IMR-90 (cell line): ENCODE measurements around the gene CERKL. TPM values are rescaled to one million over a fixed set of nuclear protein-coding genes. Genes with fewer than 3 reads are reported as not detected.

Source experiments
- ATAC-seq: fragments of 200-7000 bp; cut with Tn5 transposase; 2 replicates; pipeline ENCODE4 v1.9.1; 2020; ENCODE audit warnings: low read depth, mild to moderate bottlenecking, moderate library complexity
- BruUV-seq: library from RNA; stranded (reverse); fragments of 400-500 nt; replicated peaks from 2 replicates; lab custom pipeline; 2021; lab: Mats Ljungman, UMichigan
- CTCF ChIA-PET: fragments of 300-600 bp; formaldehyde crosslinking; extraction: SDS; loops from one replicate; lab custom pipeline; 2021; ENCODE audit warnings: antibody characterized with exemption; lab: Yijun Ruan, JAX
- POLR2A ChIA-PET: fragments of 300-600 bp; sonication (Branson Sonifier 250); formaldehyde crosslinking; loops from one replicate; lab custom pipeline; 2022; ENCODE audit warnings: antibody characterized with exemption; ENCODE audit not compliant: unreplicated experiment; lab: Charles Lee
- DNase-seq: peaks from one replicate; pipeline ENCODE4 v3.0.0; 2013
- H2AFZ ChIP-seq: replicated peaks from 2 replicates; pipeline ENCODE3; 2013; ENCODE audit warnings: low read length, mild to moderate bottlenecking; ENCODE audit not compliant: poor library complexity
- H2AK5ac ChIP-seq: 2 replicates; pipeline ENCODE4 v1.6.1; 2013; ENCODE audit warnings: low read depth, low read length, inconsistent platforms
- H2AK9ac ChIP-seq: replicated peaks from 2 replicates; pipeline ENCODE3; 2013; ENCODE audit warnings: mild to moderate bottlenecking, low read depth, low read length, moderate library complexity; ENCODE audit not compliant: poor library complexity
- H2BK120ac ChIP-seq: 2 replicates; pipeline ENCODE4 v1.6.1; 2013; ENCODE audit warnings: low read depth, low read length, inconsistent platforms
- H2BK15ac ChIP-seq: 3 replicates; pipeline ENCODE4 v1.6.1; 2013; ENCODE audit warnings: low read depth, low read length, inconsistent platforms
- H2BK20ac ChIP-seq: 2 replicates; pipeline ENCODE4 v1.6.1; 2013; ENCODE audit warnings: low read depth, mild to moderate bottlenecking, inconsistent platforms, low read length, moderate library complexity
- H2BK5ac ChIP-seq: 2 replicates; pipeline ENCODE4 v1.6.1; 2013; ENCODE audit warnings: mild to moderate bottlenecking, low read depth, low read length, inconsistent platforms; ENCODE audit not compliant: poor library complexity, severe bottlenecking
- H3K14ac ChIP-seq: replicated peaks from 2 replicates; pipeline ENCODE4 v1.6.1; 2013; ENCODE audit warnings: low read depth, low read length, inconsistent platforms
- H3K18ac ChIP-seq: 2 replicates; pipeline ENCODE4 v1.6.1; 2013; ENCODE audit warnings: low read depth, low read length, control low read depth
- H3K23ac ChIP-seq: 2 replicates; pipeline ENCODE4 v1.6.1; 2013; ENCODE audit warnings: low read depth, low read length, inconsistent platforms
- H3K27ac ChIP-seq: 2 replicates; pipeline ENCODE4 v1.5.1; 2013; ENCODE audit warnings: mild to moderate bottlenecking, control low read depth, low read length; ENCODE audit not compliant: insufficient read depth
- H3K27me3 ChIP-seq: 2 replicates; pipeline ENCODE4 v1.6.1; 2013; ENCODE audit warnings: low read length; ENCODE audit not compliant: control insufficient read depth, insufficient read depth
- H3K36me3 ChIP-seq: 2 replicates; pipeline ENCODE4 v1.6.1; 2013; ENCODE audit warnings: low read length, mixed read lengths; ENCODE audit not compliant: control insufficient read depth, insufficient read depth
- H3K4ac ChIP-seq: 2 replicates; pipeline ENCODE4 v1.6.1; 2013; ENCODE audit warnings: low read depth, low read length, inconsistent platforms
- H3K4me1 ChIP-seq: 2 replicates; pipeline ENCODE4 v1.6.1; 2013; ENCODE audit warnings: low read length, mixed read lengths; ENCODE audit not compliant: control insufficient read depth, insufficient read depth
- H3K4me2 ChIP-seq: 2 replicates; pipeline ENCODE4 v1.6.1; 2013; ENCODE audit warnings: low read depth, mild to moderate bottlenecking, control low read depth, low read length, moderate library complexity
- H3K4me3 ChIP-seq: 2 replicates; pipeline ENCODE4 v1.5.1; 2013; ENCODE audit warnings: low read depth, mild to moderate bottlenecking, control low read depth, low read length, moderate library complexity; ENCODE audit not compliant: insufficient read depth
- H3K56ac ChIP-seq: 2 replicates; pipeline ENCODE4 v1.6.1; 2013; ENCODE audit warnings: low read length, inconsistent platforms; ENCODE audit not compliant: insufficient read depth; ENCODE audit errors: extremely low read depth
- H3K79me1 ChIP-seq, 2 experiments: 2 replicates each; pipeline ENCODE4 v1.6.1; 2013; ENCODE audit warnings: low read length in 2 of 2, inconsistent platforms in 1 of 2, low read depth in 1 of 2
- H3K9ac ChIP-seq: 2 replicates; pipeline ENCODE4 v1.6.1; 2013; ENCODE audit warnings: low read depth, low read length, control low read depth
- H3K9me1 ChIP-seq: 2 replicates; pipeline ENCODE4 v1.6.1; 2013; ENCODE audit warnings: low read length, inconsistent platforms; ENCODE audit not compliant: insufficient read depth
- H3K9me3 ChIP-seq: 2 replicates; pipeline ENCODE4 v1.6.1; 2013; ENCODE audit warnings: low read length; ENCODE audit not compliant: control insufficient read depth, insufficient read depth
- H4K20me1 ChIP-seq: 2 replicates; pipeline ENCODE4 v1.6.1; 2013; ENCODE audit warnings: low read length, inconsistent platforms; ENCODE audit not compliant: insufficient read depth
- H4K5ac ChIP-seq: 2 replicates; pipeline ENCODE4 v1.6.1; 2013; ENCODE audit warnings: mild to moderate bottlenecking, low read depth, low read length, control low read depth
- H4K8ac ChIP-seq, 2 experiments: 2 replicates each; pipeline ENCODE4 v1.6.1; 2013; ENCODE audit warnings: low read depth in 2 of 2, low read length in 2 of 2, control low read depth in 1 of 2, inconsistent platforms in 1 of 2
- H4K91ac ChIP-seq: 2 replicates; pipeline ENCODE4 v1.6.1; 2013; ENCODE audit warnings: low read depth, low read length, inconsistent platforms; ENCODE audit not compliant: insufficient read depth
- BHLHE40 ChIP-seq: fragments of 150-350 bp; IDR thresholded peaks from 2 replicates; pipeline ENCODE4 v1.6.1; 2016; ENCODE audit warnings: mild to moderate bottlenecking, low read depth, low read length
- CEBPB ChIP-seq: IDR thresholded peaks from 2 replicates; pipeline ENCODE4 v1.6.1; 2012; ENCODE audit warnings: low read depth, low read length, improper control_type of control experiment
- CHD1 ChIP-seq: IDR thresholded peaks from 2 replicates; pipeline ENCODE4 v1.6.1; 2012; ENCODE audit warnings: low read depth, low read length, improper control_type of control experiment
- FOS ChIP-seq: fragments of 150-350 bp; IDR thresholded peaks from 2 replicates; pipeline ENCODE4 v1.6.1; 2016; ENCODE audit warnings: low read depth, low read length
- MAZ ChIP-seq: IDR thresholded peaks from 2 replicates; pipeline ENCODE4 v1.6.1; 2012; ENCODE audit warnings: low read depth, mild to moderate bottlenecking, low read length, improper control_type of control experiment, moderate library complexity, borderline replicate concordance
- MXI1 ChIP-seq: IDR thresholded peaks from 2 replicates; pipeline ENCODE4 v1.6.1; 2012; ENCODE audit warnings: low read depth, mild to moderate bottlenecking, low read length, moderate library complexity, borderline replicate concordance
- NFE2L2 ChIP-seq: fragments of 150-350 bp; IDR thresholded peaks from 2 replicates; pipeline ENCODE4 v1.6.1; 2016; ENCODE audit warnings: low read depth, mild to moderate bottlenecking, low read length
- POLR2A ChIP-seq: IDR thresholded peaks from 2 replicates; pipeline ENCODE4 v1.6.1; 2012; ENCODE audit warnings: mild to moderate bottlenecking, low read depth, low read length
- RAD21 ChIP-seq: IDR thresholded peaks from 2 replicates; pipeline ENCODE4 v1.6.1; 2012; ENCODE audit warnings: low read length, improper control_type of control experiment
- RCOR1 ChIP-seq: IDR thresholded peaks from 2 replicates; pipeline ENCODE4 v1.6.1; 2012; ENCODE audit warnings: mild to moderate bottlenecking, low read length, improper control_type of control experiment; ENCODE audit not compliant: insufficient replicate concordance
- RFX5 ChIP-seq: IDR thresholded peaks from 2 replicates; pipeline ENCODE4 v1.8.0; 2012; ENCODE audit warnings: low read depth, mild to moderate bottlenecking, low read length, moderate library complexity
- SMC3 ChIP-seq: fragments of 150-350 bp; IDR thresholded peaks from 2 replicates; pipeline ENCODE4 v1.6.1; 2016; ENCODE audit warnings: low read depth, mild to moderate bottlenecking, antibody characterized with exemption, low read length, moderate library complexity
- dilution Hi-C: fragments of 300-500 bp; cut with HindIII; formaldehyde crosslinking; loops from one replicate; pipeline ENCODE4 v1.14.3; 2018; ENCODE audit warnings: low sequenced_read_pairs; ENCODE audit not compliant: unreplicated experiment
- in situ Hi-C: fragments of 300-500 bp; cut with MboI; formaldehyde crosslinking; loops from 3 replicates; pipeline ENCODE4 v1.14.3; 2019; ENCODE audit warnings: low sequenced_read_pairs, inconsistent platforms, mixed read lengths
- intact Hi-C: fragments of 100-400 bp; cut with micrococcal nuclease; formaldehyde crosslinking; loops from 2 replicates; pipeline ENCODE4 v1.10.0; 2022
- polyA plus RNA-seq, 3 experiments: library from polyadenylated mRNA; depleted of rRNA; stranded (reverse); fragments of >200 nt; gene quantifications; 2 replicates each; pipeline ENCODE4 v1.2.3, GENCODE V29; 2012; ENCODE audit warnings: low replicate concordance in 1 of 3
- total RNA-seq: library from RNA; depleted of rRNA; stranded (reverse); fragments of >200 nt; gene quantifications from 2 replicates; pipeline ENCODE4 v1.2.3, GENCODE V29; 2012
- TF ChIP-seq, protein P1 (sequence below): fragments of 150-350 bp; IDR thresholded peaks from 2 replicates; pipeline ENCODE4 v1.6.1; 2016; ENCODE audit warnings: low read depth, mild to moderate bottlenecking, low read length, moderate library complexity, borderline replicate concordance
- TF ChIP-seq, protein P2 (sequence below): conservative IDR thresholded peaks from 2 replicates; pipeline ENCODE4 v1.5.1; 2012; ENCODE audit warnings: mild to moderate bottlenecking, low read depth, low read length, improper control_type of control experiment
- TF ChIP-seq, protein P3 (sequence below): fragments of 150-350 bp; IDR thresholded peaks from 2 replicates; pipeline ENCODE4 v1.6.1; 2017; ENCODE audit warnings: mild to moderate bottlenecking, antibody characterized with exemption, low read length, low read depth

CERKL gene
- total and polyA plus RNA-seq, 2 of the 4 experiments (the other 2 are of a cell fraction), result under 0.01 TPM; not detected in 1

DNA sequence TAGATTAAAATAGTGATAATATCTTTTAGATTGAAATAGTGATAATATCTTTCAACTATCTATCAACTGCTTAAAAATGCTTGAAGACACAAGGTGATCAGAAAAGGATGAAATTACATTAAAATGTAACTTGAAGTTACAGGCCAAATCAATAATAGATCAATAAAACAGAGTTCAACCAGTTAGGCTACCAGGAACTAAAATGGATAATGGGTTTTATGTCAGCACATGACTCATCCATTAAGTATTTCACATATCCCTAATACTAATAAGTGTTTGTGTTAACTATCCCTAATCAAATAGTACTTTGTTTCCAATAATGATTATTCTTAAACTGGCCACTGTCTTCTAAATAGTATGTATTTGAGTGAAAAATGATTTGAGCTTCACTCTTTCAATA is 33.7 kb downstream of the CERKL start:
- no peak overlapping the region for H3K4ac ChIP-seq
- no peak overlapping the region for H3K9ac ChIP-seq
- no peaks in the 10 kb centered on the region for H4K20me1 ChIP-seq
- H3K4me1 ChIP-seq, result no peaks in the 10 kb centered on the region
- dilution Hi-C loops (no loop called here), intact Hi-C loops (loop anchor here (10.0 kb wide), 1 partner anchor 892 kb away; no protein-coding TSS in a partner anchor), in situ Hi-C loops (no loop called here)
- no peak overlapping the region for H2AK9ac ChIP-seq
- H3K23ac ChIP-seq, result no peak overlapping the region
- H2AFZ ChIP-seq, result no peak overlapping the region
- no TSS peak for BruUV-seq
- no peak overlapping the region for H4K91ac ChIP-seq
- H3K4me2 ChIP-seq, result no peak overlapping the region
- H3K56ac ChIP-seq, result no peak overlapping the region
- CTCF ChIA-PET, result no interaction called here
- H3K18ac ChIP-seq, result no peak overlapping the region
- no peak overlapping the region for H2BK5ac ChIP-seq
- no peak overlapping the region for H3K4me3 ChIP-seq
- no peak overlapping the region for H3K27ac ChIP-seq
- H2BK20ac ChIP-seq, result no peak overlapping the region
- H2BK15ac ChIP-seq, result no peak overlapping the region
- no peaks in the 10 kb centered on the region for H3K79me1 ChIP-seq
- DNase-seq, result no peak
- H2BK120ac ChIP-seq, result no peak overlapping the region
- no peaks in the 10 kb centered on the region for H3K36me3 ChIP-seq
- no peak for TF ChIP-seq NFE2L2
- TF ChIP-seq MAZ, result no peak
- TF ChIP-seq BHLHE40, result no peak
- no peak for TF ChIP-seq CHD1
- TF ChIP-seq RCOR1, result no peak
- no peak for TF ChIP-seq CEBPB
- no peak for TF ChIP-seq POLR2A
- TF ChIP-seq, protein P1, sequence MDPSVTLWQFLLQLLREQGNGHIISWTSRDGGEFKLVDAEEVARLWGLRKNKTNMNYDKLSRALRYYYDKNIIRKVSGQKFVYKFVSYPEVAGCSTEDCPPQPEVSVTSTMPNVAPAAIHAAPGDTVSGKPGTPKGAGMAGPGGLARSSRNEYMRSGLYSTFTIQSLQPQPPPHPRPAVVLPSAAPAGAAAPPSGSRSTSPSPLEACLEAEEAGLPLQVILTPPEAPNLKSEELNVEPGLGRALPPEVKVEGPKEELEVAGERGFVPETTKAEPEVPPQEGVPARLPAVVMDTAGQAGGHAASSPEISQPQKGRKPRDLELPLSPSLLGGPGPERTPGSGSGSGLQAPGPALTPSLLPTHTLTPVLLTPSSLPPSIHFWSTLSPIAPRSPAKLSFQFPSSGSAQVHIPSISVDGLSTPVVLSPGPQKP, result no peak
- no peak for TF ChIP-seq FOS
- TF ChIP-seq RAD21, result no peak
- TF ChIP-seq, protein P2, sequence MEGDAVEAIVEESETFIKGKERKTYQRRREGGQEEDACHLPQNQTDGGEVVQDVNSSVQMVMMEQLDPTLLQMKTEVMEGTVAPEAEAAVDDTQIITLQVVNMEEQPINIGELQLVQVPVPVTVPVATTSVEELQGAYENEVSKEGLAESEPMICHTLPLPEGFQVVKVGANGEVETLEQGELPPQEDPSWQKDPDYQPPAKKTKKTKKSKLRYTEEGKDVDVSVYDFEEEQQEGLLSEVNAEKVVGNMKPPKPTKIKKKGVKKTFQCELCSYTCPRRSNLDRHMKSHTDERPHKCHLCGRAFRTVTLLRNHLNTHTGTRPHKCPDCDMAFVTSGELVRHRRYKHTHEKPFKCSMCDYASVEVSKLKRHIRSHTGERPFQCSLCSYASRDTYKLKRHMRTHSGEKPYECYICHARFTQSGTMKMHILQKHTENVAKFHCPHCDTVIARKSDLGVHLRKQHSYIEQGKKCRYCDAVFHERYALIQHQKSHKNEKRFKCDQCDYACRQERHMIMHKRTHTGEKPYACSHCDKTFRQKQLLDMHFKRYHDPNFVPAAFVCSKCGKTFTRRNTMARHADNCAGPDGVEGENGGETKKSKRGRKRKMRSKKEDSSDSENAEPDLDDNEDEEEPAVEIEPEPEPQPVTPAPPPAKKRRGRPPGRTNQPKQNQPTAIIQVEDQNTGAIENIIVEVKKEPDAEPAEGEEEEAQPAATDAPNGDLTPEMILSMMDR, result no peak
- no peak for TF ChIP-seq SMC3
- no peak for TF ChIP-seq RFX5
- TF ChIP-seq MXI1, result no peak
- TF ChIP-seq, protein P3, sequence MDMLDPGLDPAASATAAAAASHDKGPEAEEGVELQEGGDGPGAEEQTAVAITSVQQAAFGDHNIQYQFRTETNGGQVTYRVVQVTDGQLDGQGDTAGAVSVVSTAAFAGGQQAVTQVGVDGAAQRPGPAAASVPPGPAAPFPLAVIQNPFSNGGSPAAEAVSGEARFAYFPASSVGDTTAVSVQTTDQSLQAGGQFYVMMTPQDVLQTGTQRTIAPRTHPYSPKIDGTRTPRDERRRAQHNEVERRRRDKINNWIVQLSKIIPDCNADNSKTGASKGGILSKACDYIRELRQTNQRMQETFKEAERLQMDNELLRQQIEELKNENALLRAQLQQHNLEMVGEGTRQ, result no peak
- H4K8ac ChIP-seq, result no peak overlapping the region
- POLR2A ChIA-PET, result no interaction called here
- H2AK5ac ChIP-seq, result no peak overlapping the region
- H3K9me1 ChIP-seq, result no peaks in the 10 kb centered on the region
- H3K9me3 ChIP-seq, result no peaks in the 10 kb centered on the region
- ATAC-seq, result no peak
- no peak overlapping the region for H3K14ac ChIP-seq
- no peak overlapping the region for H4K5ac ChIP-seq
- H3K27me3 ChIP-seq, result peaks cover 2% of the 10 kb centered on the region; the same call in 1 of the 2 replicates
